ENCODE measurements around the gene POLR3K. TPM values are rescaled to one million over a fixed set of nuclear protein-coding genes. Genes with fewer than 3 reads are reported as not detected.

Gene POLR3K
- polyA plus RNA-seq, 1 of the 3 experiments (the other 2 are of a cell fraction), result 54.5 TPM

DNA sequence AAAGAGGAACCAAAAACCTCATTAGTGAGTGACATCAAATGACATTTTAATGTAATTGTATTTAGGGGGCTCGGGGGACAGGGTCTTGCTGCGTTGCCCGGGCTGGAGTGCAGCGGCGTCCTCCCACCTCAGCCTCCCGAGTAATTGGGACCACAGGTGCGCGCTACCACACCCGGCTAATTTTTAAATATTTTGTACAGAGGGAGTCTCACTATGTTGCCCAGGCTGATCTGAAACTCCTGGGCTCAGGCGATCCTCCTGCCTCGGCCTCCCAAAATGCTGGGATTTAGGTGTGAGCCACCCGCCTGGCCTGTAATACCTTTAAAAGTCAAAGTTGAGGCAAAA, 801 bp upstream of the POLR3K start:
- H2AFZ ChIP-seq (ENCODE audit: low read depth), result peak overlapping the region; percentile 93
- ChIA-PET POLR2A (no interaction called here), CTCF (interaction anchor here (4.0 kb wide), 1 partner anchor 12 kb away, joined by 20 read pairs; no protein-coding TSS in a partner anchor)
- peaks cover 46% of the 10 kb centered on the region for H3K79me2 ChIP-seq (ENCODE audit: insufficient read depth)
- H3K27me3 ChIP-seq (ENCODE audit: insufficient read depth), result no peaks in the 10 kb centered on the region
- peak overlapping the region; percentile 96 for H3K4me2 ChIP-seq
- peaks cover 3 to 9% of the 10 kb centered on the region in 2 experiments; a peak in 1 of 4 replicates for H3K4me1 ChIP-seq (ENCODE audit: control insufficient read depth in 1 of 2, insufficient read depth in 2 of 2, low read depth in 1 of 2, low read length in 1 of 2)
- H3K4me3 ChIP-seq (ENCODE audit: low read depth in 2 of 2, low read length in 1 of 2), result peak overlapping the region; percentile 67 to 87
- peak overlapping the region in 1 of 2 experiments; percentile 70; a peak in 1 of 4 replicates for H3K27ac ChIP-seq (ENCODE audit: low read depth in 2 of 2, low read length in 1 of 2)
- WGBS (ENCODE audit: low lambda C conversion rate), result 20% methylated on average over 12 of the region's 12 CpGs
- no peak for TF ChIP-seq RAD21 (IDR thresholded peaks at IDR 0.05; ENCODE audit: low read length)
- TF ChIP-seq, protein P1, sequence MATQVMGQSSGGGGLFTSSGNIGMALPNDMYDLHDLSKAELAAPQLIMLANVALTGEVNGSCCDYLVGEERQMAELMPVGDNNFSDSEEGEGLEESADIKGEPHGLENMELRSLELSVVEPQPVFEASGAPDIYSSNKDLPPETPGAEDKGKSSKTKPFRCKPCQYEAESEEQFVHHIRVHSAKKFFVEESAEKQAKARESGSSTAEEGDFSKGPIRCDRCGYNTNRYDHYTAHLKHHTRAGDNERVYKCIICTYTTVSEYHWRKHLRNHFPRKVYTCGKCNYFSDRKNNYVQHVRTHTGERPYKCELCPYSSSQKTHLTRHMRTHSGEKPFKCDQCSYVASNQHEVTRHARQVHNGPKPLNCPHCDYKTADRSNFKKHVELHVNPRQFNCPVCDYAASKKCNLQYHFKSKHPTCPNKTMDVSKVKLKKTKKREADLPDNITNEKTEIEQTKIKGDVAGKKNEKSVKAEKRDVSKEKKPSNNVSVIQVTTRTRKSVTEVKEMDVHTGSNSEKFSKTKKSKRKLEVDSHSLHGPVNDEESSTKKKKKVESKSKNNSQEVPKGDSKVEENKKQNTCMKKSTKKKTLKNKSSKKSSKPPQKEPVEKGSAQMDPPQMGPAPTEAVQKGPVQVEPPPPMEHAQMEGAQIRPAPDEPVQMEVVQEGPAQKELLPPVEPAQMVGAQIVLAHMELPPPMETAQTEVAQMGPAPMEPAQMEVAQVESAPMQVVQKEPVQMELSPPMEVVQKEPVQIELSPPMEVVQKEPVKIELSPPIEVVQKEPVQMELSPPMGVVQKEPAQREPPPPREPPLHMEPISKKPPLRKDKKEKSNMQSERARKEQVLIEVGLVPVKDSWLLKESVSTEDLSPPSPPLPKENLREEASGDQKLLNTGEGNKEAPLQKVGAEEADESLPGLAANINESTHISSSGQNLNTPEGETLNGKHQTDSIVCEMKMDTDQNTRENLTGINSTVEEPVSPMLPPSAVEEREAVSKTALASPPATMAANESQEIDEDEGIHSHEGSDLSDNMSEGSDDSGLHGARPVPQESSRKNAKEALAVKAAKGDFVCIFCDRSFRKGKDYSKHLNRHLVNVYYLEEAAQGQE (IDR thresholded peaks at IDR 0.05; ENCODE audit: low read depth, low read length), result no peak
- no peaks in the 10 kb centered on the region for H3K9me2 ChIP-seq
- no peak for DNase-seq
- no peaks in the 10 kb centered on the region for H4K20me1 ChIP-seq (ENCODE audit: insufficient read depth)
- peak overlapping the region; percentile 83 for H3K9ac ChIP-seq
- peaks cover 4 to 41% of the 10 kb centered on the region in 2 experiments for H3K36me3 ChIP-seq (replicated peaks in 1 of 2; ENCODE audit: control insufficient read depth in 1 of 2, insufficient read depth in 2 of 2, low read length in 1 of 2)
- no peaks in the 10 kb centered on the region for H3K9me3 ChIP-seq
- peaks cover 8% of the 10 kb centered on the region for H3F3A ChIP-seq (replicated peaks; ENCODE audit: insufficient read depth)

DNA sequence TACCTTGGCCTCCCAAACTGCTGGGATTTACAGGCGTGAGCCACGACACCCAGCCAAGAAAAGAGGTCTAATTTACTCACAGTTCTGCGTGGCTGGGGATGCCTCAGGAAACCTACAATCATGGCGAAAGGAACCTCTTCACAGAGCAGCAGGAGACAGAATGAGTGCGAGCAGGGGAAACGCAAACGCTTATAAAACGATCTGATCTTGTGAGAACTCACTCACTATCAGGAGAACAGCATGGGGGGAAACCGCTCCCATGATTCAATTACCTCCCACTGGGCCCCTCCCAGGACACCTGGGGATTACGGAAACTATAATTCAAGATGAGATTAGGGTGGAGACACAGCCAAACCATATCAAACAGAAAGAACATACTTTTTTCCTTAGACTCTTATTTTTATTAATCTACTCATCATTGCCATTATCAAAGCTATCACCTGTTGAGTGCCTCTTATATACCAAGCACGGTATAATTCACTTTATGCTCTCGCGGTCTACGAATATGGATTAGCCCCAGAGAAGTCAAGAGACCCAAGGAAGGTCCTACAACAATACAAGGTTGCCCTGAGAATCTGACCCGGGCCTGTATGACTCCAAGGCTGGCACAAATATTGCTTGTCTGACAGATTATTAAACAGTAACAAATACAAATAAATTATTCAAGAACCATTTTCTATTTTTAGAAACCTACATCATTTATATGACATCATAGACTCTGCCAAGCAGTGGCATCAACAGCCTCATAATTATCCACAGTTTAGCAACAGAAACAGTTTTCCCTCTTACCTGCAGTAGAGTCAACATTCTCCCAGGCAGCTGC, 2.4 kb downstream of the POLR3K start:
- Histone ChIP-seq H3F3A (replicated peaks; ENCODE audit: insufficient read depth) (peaks cover 13% of the 10 kb centered on the region), H2AFZ (ENCODE audit: low read depth) (no peak overlapping the region), H3K79me2 (ENCODE audit: insufficient read depth) (peaks cover 46% of the 10 kb centered on the region), H3K9me3 (no peaks in the 10 kb centered on the region), H3K4me2 (0 out of 2 replicates have a peak overlapping the region, but pooled peaks have one; percentile 3), H3K27ac (ENCODE audit: low read depth in 2 of 2, low read length in 1 of 2) (no peak overlapping the region), H3K36me3 (replicated peaks in 1 of 2; ENCODE audit: control insufficient read depth in 1 of 2, insufficient read depth in 2 of 2, low read length in 1 of 2) (peaks cover 8 to 19% of the 10 kb centered on the region in 2 experiments), H4K20me1 (ENCODE audit: insufficient read depth) (no peaks in the 10 kb centered on the region), H3K4me1 (ENCODE audit: control insufficient read depth in 1 of 2, insufficient read depth in 2 of 2, low read depth in 1 of 2, low read length in 1 of 2) (peaks cover 3 to 9% of the 10 kb centered on the region in 2 experiments; a peak in 1 of 4 replicates), H3K4me3 (ENCODE audit: low read depth in 2 of 2, low read length in 1 of 2) (no peak overlapping the region), H3K27me3 (ENCODE audit: insufficient read depth) (no peaks in the 10 kb centered on the region), H3K9me2 (no peaks in the 10 kb centered on the region), H3K9ac (no peak overlapping the region)
- ChIA-PET CTCF (interaction anchor here (4.0 kb wide), 1 partner anchor 15 kb away, joined by 20 read pairs; no protein-coding TSS in a partner anchor), POLR2A (no interaction called here)
- DNase-seq, result no peak
- 90% methylated on average over 15 of the region's 15 CpGs for WGBS (ENCODE audit: low lambda C conversion rate)
- TF ChIP-seq GABPA (IDR thresholded peaks at IDR 0.05; ENCODE audit: low read depth) (no peak), RAD21 (IDR thresholded peaks at IDR 0.05; ENCODE audit: low read length) (no peak)
- TF ChIP-seq, protein P2, sequence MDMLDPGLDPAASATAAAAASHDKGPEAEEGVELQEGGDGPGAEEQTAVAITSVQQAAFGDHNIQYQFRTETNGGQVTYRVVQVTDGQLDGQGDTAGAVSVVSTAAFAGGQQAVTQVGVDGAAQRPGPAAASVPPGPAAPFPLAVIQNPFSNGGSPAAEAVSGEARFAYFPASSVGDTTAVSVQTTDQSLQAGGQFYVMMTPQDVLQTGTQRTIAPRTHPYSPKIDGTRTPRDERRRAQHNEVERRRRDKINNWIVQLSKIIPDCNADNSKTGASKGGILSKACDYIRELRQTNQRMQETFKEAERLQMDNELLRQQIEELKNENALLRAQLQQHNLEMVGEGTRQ (IDR thresholded peaks at IDR 0.05; ENCODE audit: borderline replicate concordance, low read depth, low read length), result no peak
- TF ChIP-seq, protein P3, sequence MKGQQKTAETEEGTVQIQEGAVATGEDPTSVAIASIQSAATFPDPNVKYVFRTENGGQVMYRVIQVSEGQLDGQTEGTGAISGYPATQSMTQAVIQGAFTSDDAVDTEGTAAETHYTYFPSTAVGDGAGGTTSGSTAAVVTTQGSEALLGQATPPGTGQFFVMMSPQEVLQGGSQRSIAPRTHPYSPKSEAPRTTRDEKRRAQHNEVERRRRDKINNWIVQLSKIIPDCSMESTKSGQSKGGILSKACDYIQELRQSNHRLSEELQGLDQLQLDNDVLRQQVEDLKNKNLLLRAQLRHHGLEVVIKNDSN (IDR thresholded peaks at IDR 0.05; ENCODE audit: borderline replicate concordance, low read depth), result no peak
